ENCODE measurements around the gene SRSF1.
"Not testable (repeated sequence)": the region's sequence is repeated elsewhere in the genome, so short reads cannot be mapped to it uniquely, and the experiment has no call there.

SRSF1 gene

DNA sequence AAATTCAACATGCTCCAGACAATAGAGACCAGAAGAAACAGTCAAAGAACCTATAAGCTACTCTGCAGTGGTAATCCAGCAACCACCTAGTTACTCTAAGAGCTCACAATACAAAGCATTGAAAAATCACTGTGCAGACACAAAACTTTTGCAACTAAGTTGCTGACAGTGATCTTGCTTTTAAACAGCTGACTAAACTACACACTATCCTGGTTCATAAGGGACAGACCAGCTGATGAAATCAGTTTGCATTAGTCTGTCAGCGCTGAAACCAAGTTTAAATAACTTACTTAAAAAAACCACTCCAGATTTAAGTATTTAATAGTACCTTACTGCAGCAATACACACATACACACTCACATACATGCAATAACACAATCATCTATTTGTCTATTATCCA lies 23.6 kb downstream of the SRSF1 start:
- CTCF ChIA-PET: interaction anchor here (1.0 to 4.5 kb wide), 5 partner anchors 10 to 43 kb away, joined by 3 to 24 read pairs (median 4); partner anchors contain the start of gene SRSF1
- DNase-seq (ENCODE audit: extremely low spot score): no peak
- no peak for TF ChIP-seq CTCF (IDR thresholded peaks at IDR 0.05; ENCODE audit: control extremely low read depth, extremely low read depth, low read depth, missing control alignments)
- POLR2A ChIA-PET: no interaction called here

DNA sequence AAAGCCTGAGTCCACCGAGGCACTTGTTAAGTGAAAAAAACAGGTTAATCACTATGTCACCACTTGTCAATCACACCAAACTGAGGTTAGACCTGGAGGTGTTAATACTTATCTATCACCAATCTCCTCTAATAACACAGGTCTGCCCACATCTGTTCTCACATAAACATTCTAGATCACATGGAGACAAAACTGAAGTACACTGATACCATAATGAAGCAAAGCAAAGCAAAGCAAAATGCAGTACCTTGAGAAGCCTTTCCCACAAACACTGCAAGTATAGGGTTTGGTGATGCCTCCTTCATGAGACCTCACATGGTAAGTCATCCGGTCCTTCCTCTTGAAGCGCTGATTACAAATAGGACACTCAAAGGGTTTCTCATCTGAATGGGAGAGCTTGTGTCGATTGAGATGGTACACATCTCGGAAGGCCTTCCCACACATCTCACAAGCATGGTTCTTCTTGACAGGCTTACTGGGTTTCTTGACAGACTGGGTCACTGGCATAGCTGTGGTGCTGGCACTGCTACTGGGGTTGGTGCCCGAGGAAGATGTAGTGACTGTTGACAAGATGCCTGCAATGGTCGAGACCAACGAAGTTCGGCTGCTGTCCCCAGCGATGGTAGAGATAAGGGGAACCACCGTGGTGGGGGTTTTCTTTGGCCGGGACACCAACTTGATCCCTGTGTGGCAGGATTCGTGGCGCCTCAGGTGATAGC lies 24.4 kb downstream of the SRSF1 start:
- CTCF ChIA-PET: interaction anchor here (1.0 to 4.5 kb wide), 6 partner anchors 10 to 43 kb away, joined by 3 to 24 read pairs (median 4); partner anchors contain the start of gene SRSF1
- no peak for DNase-seq (ENCODE audit: extremely low spot score)
- TF ChIP-seq CTCF (IDR thresholded peaks at IDR 0.05; ENCODE audit: control extremely low read depth, extremely low read depth, low read depth, missing control alignments): no peak
- POLR2A ChIA-PET: no interaction called here

GRCh38 chr17:57980522-57980921 lies 26.5 kb downstream of the SRSF1 start:
- no peak for DNase-seq (ENCODE audit: extremely low spot score)
- ChIA-PET CTCF (interaction anchor here (0.6 to 4.5 kb wide), 7 partner anchors 10 to 121 kb away, joined by 3 to 24 read pairs (median 4); no protein-coding TSS in a partner anchor), POLR2A (no interaction called here)
- TF ChIP-seq CTCF (IDR thresholded peaks at IDR 0.05; ENCODE audit: control extremely low read depth, extremely low read depth, low read depth, missing control alignments): no peak

DNA sequence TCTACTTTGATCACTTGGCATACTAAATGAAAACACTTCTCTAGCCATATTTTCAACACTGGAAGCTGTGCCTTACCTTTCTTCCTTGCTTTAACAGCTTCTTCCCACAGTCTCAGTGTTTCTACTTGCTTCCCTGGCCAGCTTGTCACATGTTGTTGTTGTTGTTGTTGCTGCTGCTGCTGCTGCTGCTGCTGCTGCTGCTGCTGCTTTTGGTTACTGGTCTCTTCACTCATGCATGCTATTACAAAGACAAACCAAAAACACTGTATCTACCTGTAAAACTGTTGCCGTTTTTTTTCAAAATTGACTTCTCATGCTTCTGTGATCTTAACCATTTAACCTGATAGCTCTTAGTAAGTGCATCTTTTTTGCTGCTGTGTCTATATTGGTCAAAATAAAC lies 28.0 kb downstream of the SRSF1 start:
- POLR2A ChIA-PET: interaction anchor here (0.7 kb wide), 3 partner anchors 9 to 347 kb away, joined by 3 to 8 read pairs (median 5); no protein-coding TSS in a partner anchor
- CTCF ChIA-PET: interaction anchor here (1.5 to 2.4 kb wide), 3 partner anchors 24 to 31 kb away, joined by 3 to 7 read pairs (median 4); partner anchors contain the start of gene CUEDC1
- DNase-seq (ENCODE audit: extremely low spot score): no peak
- TF ChIP-seq CTCF (IDR thresholded peaks at IDR 0.05; ENCODE audit: control extremely low read depth, extremely low read depth, low read depth, missing control alignments): no peak

- ChIA-PET POLR2A (no interaction called here), CTCF (interaction anchor here (1.0 to 2.4 kb wide), 4 partner anchors 9 to 23 kb away, joined by 3 to 10 read pairs (median 5); partner anchors contain the start of gene CUEDC1)
- no peak for DNase-seq (ENCODE audit: extremely low spot score)
- TF ChIP-seq CTCF (IDR thresholded peaks at IDR 0.05; ENCODE audit: control extremely low read depth, extremely low read depth, low read depth, missing control alignments): no peak
Measured at GRCh38 chr17:57976594-57976993, 30.5 kb downstream of the SRSF1 start.

GRCh38 chr17:57975044-57975443 lies 32.0 kb downstream of the SRSF1 start:
- ChIA-PET POLR2A (interaction anchor here (0.6 kb wide), 1 partner anchor 1534 kb away, joined by 7 read pairs; no protein-coding TSS in a partner anchor), CTCF (interaction anchor here (0.8 to 2.4 kb wide), 6 partner anchors 11 to 133 kb away, joined by 3 to 10 read pairs (median 3); no protein-coding TSS in a partner anchor)
- TF ChIP-seq CTCF (IDR thresholded peaks at IDR 0.05; ENCODE audit: control extremely low read depth, extremely low read depth, low read depth, missing control alignments): no peak
- DNase-seq (ENCODE audit: extremely low spot score): no peak

GRCh38 chr17:57974053-57974824 lies 32.8 kb downstream of the SRSF1 start:
- POLR2A ChIA-PET; DNase-seq (ENCODE audit: extremely low spot score): not testable (repeated sequence)
- CTCF ChIA-PET: interaction anchor here (1.6 to 1.8 kb wide), 2 partner anchors 25 to 134 kb away, joined by 3 to 5 read pairs; no protein-coding TSS in a partner anchor

Data from GM10248 (cell line).